Osteoblast (primary cell): ENCODE measurements around the gene MYORG. TPM values are rescaled to one million over a fixed set of nuclear protein-coding genes. Genes with fewer than 3 reads are reported as not detected.
"Not testable (repeated sequence)": the region's sequence is repeated elsewhere in the genome, so short reads cannot be mapped to it uniquely, and the experiment has no call there.

Source experiments
- DNase-seq: peaks from one replicate; pipeline ENCODE4 v3.0.0; 2011; ENCODE audit warnings: low spot score, mixed read lengths; ENCODE audit not compliant: insufficient read length; ENCODE audit errors: missing footprints
- H2AFZ ChIP-seq: 2 replicates; pipeline ENCODE4 v1.6.0; 2011; ENCODE audit warnings: mild to moderate bottlenecking, low read length
- H3K27ac ChIP-seq: 2 replicates; pipeline ENCODE4 v1.5.1; 2011; ENCODE audit warnings: mild to moderate bottlenecking, low read depth, low read length, moderate library complexity
- H3K27me3 ChIP-seq: 2 replicates; pipeline ENCODE4 v1.6.0; 2012; ENCODE audit warnings: mild to moderate bottlenecking, control low read depth, inconsistent platforms, low read length, moderate library complexity; ENCODE audit not compliant: insufficient read depth
- H3K36me3 ChIP-seq: 2 replicates; pipeline ENCODE4 v1.5.1; 2011; ENCODE audit warnings: mild to moderate bottlenecking, low read length, control low read depth, moderate library complexity; ENCODE audit not compliant: insufficient read depth
- H3K4me1 ChIP-seq: 2 replicates; pipeline ENCODE4 v1.5.1; 2011; ENCODE audit warnings: mild to moderate bottlenecking, low read length, control low read depth, moderate library complexity; ENCODE audit not compliant: insufficient read depth
- H3K4me2 ChIP-seq: 2 replicates; pipeline ENCODE4 v1.6.0; 2011; ENCODE audit warnings: mild to moderate bottlenecking, low read length; ENCODE audit not compliant: insufficient read depth
- H3K4me3 ChIP-seq: fragments of 200-600 bp; sonication (generic); 3 replicates; pipeline ENCODE4 v1.5.1; 2012; ENCODE audit warnings: mild to moderate bottlenecking, low read length, inconsistent platforms; ENCODE audit not compliant: insufficient read depth
- H3K79me2 ChIP-seq: 2 replicates; pipeline ENCODE4 v1.6.0; 2012; ENCODE audit warnings: mild to moderate bottlenecking, low read length, control low read depth, inconsistent platforms; ENCODE audit not compliant: insufficient read depth
- H3K9me3 ChIP-seq: 2 replicates; pipeline ENCODE4 v1.5.1; 2011; ENCODE audit warnings: low read depth, low read length, control low read depth
- H4K20me1 ChIP-seq: 2 replicates; pipeline ENCODE4 v1.6.0; 2012; ENCODE audit warnings: mild to moderate bottlenecking, low read length, control low read depth; ENCODE audit not compliant: insufficient read depth
- total RNA-seq: library from RNA; depleted of rRNA; stranded (reverse); fragments of >200 nt; gene quantifications from 2 replicates; pipeline ENCODE4 v1.2.3, GENCODE V29; 2012
- TF ChIP-seq, protein P1 (sequence below): IDR thresholded peaks from 2 replicates; pipeline ENCODE4 v1.5.1; 2011; ENCODE audit warnings: mild to moderate bottlenecking, low read depth, low read length, moderate library complexity; ENCODE audit errors: extremely low read depth

The MYORG gene
- total RNA-seq, 1 donor, result 0.36 TPM

- TF ChIP-seq, protein P1, sequence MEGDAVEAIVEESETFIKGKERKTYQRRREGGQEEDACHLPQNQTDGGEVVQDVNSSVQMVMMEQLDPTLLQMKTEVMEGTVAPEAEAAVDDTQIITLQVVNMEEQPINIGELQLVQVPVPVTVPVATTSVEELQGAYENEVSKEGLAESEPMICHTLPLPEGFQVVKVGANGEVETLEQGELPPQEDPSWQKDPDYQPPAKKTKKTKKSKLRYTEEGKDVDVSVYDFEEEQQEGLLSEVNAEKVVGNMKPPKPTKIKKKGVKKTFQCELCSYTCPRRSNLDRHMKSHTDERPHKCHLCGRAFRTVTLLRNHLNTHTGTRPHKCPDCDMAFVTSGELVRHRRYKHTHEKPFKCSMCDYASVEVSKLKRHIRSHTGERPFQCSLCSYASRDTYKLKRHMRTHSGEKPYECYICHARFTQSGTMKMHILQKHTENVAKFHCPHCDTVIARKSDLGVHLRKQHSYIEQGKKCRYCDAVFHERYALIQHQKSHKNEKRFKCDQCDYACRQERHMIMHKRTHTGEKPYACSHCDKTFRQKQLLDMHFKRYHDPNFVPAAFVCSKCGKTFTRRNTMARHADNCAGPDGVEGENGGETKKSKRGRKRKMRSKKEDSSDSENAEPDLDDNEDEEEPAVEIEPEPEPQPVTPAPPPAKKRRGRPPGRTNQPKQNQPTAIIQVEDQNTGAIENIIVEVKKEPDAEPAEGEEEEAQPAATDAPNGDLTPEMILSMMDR, result no peak
- no peak overlapping the region for H2AFZ ChIP-seq
- no peak overlapping the region for H3K4me2 ChIP-seq
- H3K36me3 ChIP-seq, result no peaks in the 10 kb centered on the region
- H3K27ac ChIP-seq, result no peak overlapping the region
- H3K4me3 ChIP-seq, result no peak overlapping the region
- no peaks in the 10 kb centered on the region for H3K9me3 ChIP-seq
- no peaks in the 10 kb centered on the region for H4K20me1 ChIP-seq
- no peaks in the 10 kb centered on the region for H3K27me3 ChIP-seq
- H3K79me2 ChIP-seq, result no peaks in the 10 kb centered on the region
- DNase-seq, result peak; percentile 71
- H3K4me1 ChIP-seq, result peaks cover 4% of the 10 kb centered on the region
These were observed 4.7 kb downstream of the MYORG start for GRCh38 chr9:34371886-34372466.

DNA sequence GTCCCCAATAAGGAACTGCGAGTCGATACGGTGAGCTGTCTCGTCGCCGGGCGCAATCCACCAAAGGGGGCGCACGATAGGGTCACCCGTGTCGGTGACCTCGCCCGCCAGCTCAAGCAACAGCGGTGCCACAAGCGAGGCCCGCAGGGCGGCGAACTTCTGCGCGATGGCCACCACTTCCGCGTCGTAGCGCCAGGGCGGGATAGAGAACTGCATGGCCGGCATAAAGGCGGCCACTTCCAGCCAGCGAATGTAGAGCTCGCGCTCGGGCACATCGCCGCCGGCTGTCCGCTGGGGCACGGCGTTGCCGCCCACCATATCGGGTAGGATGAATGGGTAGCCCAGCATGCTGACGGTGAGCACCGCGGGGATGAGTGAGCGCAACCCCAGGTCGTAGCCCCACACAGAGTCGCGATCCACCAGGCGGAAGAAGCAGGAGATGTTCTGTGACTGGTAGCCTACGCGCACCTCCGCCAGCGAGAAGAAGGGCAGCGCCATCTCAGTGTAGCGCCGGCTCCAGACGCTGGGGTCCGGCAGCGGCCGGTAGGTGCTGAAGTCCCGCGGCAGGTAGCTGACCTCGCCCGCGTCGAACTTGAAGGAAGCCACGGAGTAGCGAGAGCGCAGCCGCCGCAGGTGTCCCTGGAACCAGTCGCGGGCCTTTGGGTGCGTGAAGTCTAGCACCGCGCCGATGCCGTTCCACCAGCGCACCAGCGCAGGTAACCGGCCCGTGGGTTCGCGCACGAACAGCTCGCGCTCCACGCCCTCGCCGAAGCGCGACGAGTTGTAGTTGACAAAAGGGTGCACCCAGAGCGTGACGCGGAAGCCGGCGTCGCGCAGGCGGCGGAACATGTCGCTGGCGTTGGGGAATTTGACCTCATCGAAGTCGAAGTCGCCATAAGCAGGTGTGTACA lies 5.5 kb downstream of the MYORG start:
- no peak overlapping the region for H2AFZ ChIP-seq
- H3K4me3 ChIP-seq, result no peak overlapping the region

DNA sequence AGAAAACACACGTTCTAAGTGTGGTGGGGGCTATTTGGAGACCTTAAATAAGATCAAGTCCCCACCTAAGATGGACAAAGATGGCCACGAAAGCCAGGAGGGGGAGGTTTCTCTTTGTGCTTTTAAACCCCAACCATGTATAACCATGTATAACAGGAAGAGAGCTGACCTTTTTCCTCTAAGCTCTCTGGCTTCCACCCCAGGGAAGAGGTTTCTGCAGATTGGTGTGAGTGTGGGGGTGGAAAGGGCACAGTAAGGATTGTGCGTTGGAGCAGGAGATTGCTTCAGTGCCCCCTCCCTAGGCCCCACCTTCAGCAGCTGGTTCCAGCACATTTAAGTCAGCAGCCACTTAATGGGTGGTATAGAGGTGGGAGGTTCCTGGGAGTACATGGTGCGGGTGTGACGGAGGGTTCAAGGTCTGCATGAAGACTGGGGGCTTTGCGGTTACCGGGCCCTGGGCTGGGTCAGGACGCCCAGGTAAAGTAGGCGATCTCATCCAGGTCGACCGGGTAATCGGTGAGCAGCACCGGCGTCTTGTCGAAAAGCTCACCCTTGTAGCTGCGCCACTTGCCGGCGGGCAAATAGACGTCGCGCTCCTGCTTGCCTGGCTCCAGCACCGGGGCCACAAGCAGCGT lies 6.2 kb downstream of the MYORG start:
- H3K4me3 ChIP-seq, result no peak overlapping the region
- H3K4me2 ChIP-seq, result no peak overlapping the region
- TF ChIP-seq, protein P1, result no peak

More for the DNA sequence above, 5.5 kb downstream of the MYORG start:
- no peak overlapping the region for H3K27ac ChIP-seq
- no peaks in the 10 kb centered on the region for H4K20me1 ChIP-seq
- no peak overlapping the region for H3K4me2 ChIP-seq
- H3K36me3 ChIP-seq, result no peaks in the 10 kb centered on the region
- H3K27me3 ChIP-seq, result no peaks in the 10 kb centered on the region
- no peaks in the 10 kb centered on the region for H3K79me2 ChIP-seq
- TF ChIP-seq, protein P1, result no peak
- peaks cover 2% of the 10 kb centered on the region for H3K4me1 ChIP-seq
- no peaks in the 10 kb centered on the region for H3K9me3 ChIP-seq
- peak; percentile 21 for DNase-seq

GRCh38 chr9:34369636-34370035 lies 7.1 kb downstream of the MYORG start:
- TF ChIP-seq, protein P1, result no peak
- DNase-seq, result peak; percentile 38
- no peaks in the 10 kb centered on the region for H3K27me3 ChIP-seq

More for the DNA sequence above, 6.2 kb downstream of the MYORG start:
- DNase-seq, result peak; percentile 19
- Histone ChIP-seq H3K27me3 (no peaks in the 10 kb centered on the region), H3K9me3 (no peaks in the 10 kb centered on the region), H3K79me2 (no peaks in the 10 kb centered on the region), H3K27ac (no peak overlapping the region), H3K4me1 (no peaks in the 10 kb centered on the region), H4K20me1 (no peaks in the 10 kb centered on the region), H2AFZ (no peak overlapping the region), H3K36me3 (no peaks in the 10 kb centered on the region)

GRCh38 chr9:34368796-34369195 lies 7.9 kb downstream of the MYORG start:
- not testable (repeated sequence) for H3K9me3 ChIP-seq, H3K79me2 ChIP-seq, H3K27ac ChIP-seq, DNase-seq, H3K4me1 ChIP-seq, H3K27me3 ChIP-seq, H4K20me1 ChIP-seq, H2AFZ ChIP-seq, H3K4me2 ChIP-seq, H3K36me3 ChIP-seq, H3K4me3 ChIP-seq

More at GRCh38 chr9:34369636-34370035, 7.1 kb downstream of the MYORG start:
- Histone ChIP-seq H3K27ac (no peak overlapping the region), H3K4me3 (no peak overlapping the region), H4K20me1 (no peaks in the 10 kb centered on the region), H3K9me3 (no peaks in the 10 kb centered on the region), H3K4me2 (no peak overlapping the region), H2AFZ (no peak overlapping the region), H3K36me3 (no peaks in the 10 kb centered on the region), H3K4me1 (no peaks in the 10 kb centered on the region), H3K79me2 (no peaks in the 10 kb centered on the region)
